Activated naive CD4-positive, alpha-beta T cell treated with anti-CD3 and anti-CD28 coated beads, Interleukin-2, amount 10 ng/mL, durations not matched to agents 7 days and 5 days (primary cell): ENCODE measurements around the gene CNGA1.
"Not testable (repeated sequence)": the region's sequence is repeated elsewhere in the genome, so short reads cannot be mapped to it uniquely, and the experiment has no call there.

ENCODE experiments used
- CTCF ChIA-PET: fragments of 350-600 bp; sonication (Branson Sonifier 250); formaldehyde crosslinking; loops from one replicate; lab custom pipeline; 2021; ENCODE audit warnings: antibody characterized with exemption; lab: Charles Lee
- DNase-seq: peaks from one replicate; pipeline ENCODE4 v3.0.0-alpha.2; 2020
- H3K27ac Mint-ChIP-seq: one replicate; pipeline ENCODE4 v1.8.0; 2021; ENCODE audit warnings: mild to moderate bottlenecking, moderate library complexity, mixed read lengths
- H3K27me3 Mint-ChIP-seq: one replicate; pipeline ENCODE4 v1.8.0; 2021; ENCODE audit warnings: mild to moderate bottlenecking, mixed read lengths
- H3K36me3 Mint-ChIP-seq: one replicate; pipeline ENCODE4 v1.8.0; 2021; ENCODE audit warnings: mixed read lengths
- H3K4me1 Mint-ChIP-seq: one replicate; pipeline ENCODE4 v1.8.0; 2021; ENCODE audit warnings: mixed read lengths
- H3K4me3 Mint-ChIP-seq: one replicate; pipeline ENCODE4 v1.8.0; 2021; ENCODE audit warnings: mild to moderate bottlenecking, moderate library complexity, mixed read lengths
- H3K9me3 Mint-ChIP-seq: one replicate; pipeline ENCODE4 v1.8.0; 2021; ENCODE audit warnings: mixed read lengths

The CNGA1 gene

GRCh38 chr4:47926667-47927258 is 89.7 kb downstream of the CNGA1 start:
- peaks cover 7% of the 10 kb centered on the region for H3K27me3 Mint-ChIP-seq
- no peak overlapping the region for H3K27ac Mint-ChIP-seq
- CTCF ChIA-PET, result interaction anchor here (1.3 to 1.5 kb wide), 2 partner anchors 236 to 256 kb away, joined by 3 to 4 read pairs; no protein-coding TSS in a partner anchor
- H3K9me3 Mint-ChIP-seq, result no peaks in the 10 kb centered on the region
- H3K36me3 Mint-ChIP-seq, result no peaks in the 10 kb centered on the region
- peaks cover 6% of the 10 kb centered on the region for H3K4me1 Mint-ChIP-seq
- peak; percentile 64 for DNase-seq
- no peak overlapping the region for H3K4me3 Mint-ChIP-seq

GRCh38 chr4:47923261-47923608 is 93.2 kb downstream of the CNGA1 start:
- not testable (repeated sequence) for H3K36me3 Mint-ChIP-seq, H3K27ac Mint-ChIP-seq, DNase-seq, H3K9me3 Mint-ChIP-seq, H3K4me1 Mint-ChIP-seq, H3K27me3 Mint-ChIP-seq, H3K4me3 Mint-ChIP-seq
- CTCF ChIA-PET, result interaction anchor here (1.3 kb wide), 1 partner anchor 82 kb away, joined by 3 read pairs; no protein-coding TSS in a partner anchor

DNA sequence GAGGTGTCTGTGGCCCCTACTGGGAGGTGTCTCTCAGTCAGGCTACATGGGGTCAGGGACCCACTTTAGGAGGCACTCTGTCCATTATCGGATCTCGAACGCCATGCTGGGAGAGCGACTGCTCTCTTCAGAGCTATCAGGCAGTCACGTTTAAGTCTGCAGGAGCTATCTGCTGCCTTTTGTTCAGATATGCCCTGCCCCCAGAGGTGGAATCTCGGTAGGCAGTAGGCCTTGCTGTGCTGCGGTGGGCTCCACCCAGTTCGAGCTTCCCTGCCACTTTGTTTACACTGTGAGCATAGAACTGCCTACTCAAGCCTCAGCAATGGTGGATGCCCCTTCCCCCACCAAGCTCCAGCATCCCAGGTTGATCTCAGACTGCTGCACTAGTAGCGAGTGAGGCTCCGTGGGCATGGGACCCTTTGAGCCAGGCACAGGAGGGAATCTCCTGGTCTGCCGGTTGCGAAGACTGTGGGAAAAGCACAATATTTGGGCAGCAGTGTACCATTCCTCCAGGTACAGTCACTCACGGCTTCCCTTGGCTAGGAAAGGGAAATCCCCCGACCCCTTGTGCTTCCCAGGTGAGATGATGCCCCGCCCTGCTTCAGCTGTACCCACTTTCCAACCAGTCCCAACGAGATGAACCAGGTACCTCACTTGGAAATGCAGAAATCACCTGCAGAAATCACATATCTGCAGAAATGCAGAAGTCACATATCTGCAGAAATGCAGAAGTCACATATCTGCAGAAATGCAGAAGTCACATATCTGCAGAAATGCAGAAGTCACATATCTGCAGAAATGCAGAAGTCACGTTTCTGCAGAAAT is 93.8 kb downstream of the CNGA1 start:
- not testable (repeated sequence) for H3K4me3 Mint-ChIP-seq, H3K27me3 Mint-ChIP-seq, H3K36me3 Mint-ChIP-seq, H3K27ac Mint-ChIP-seq, DNase-seq, H3K4me1 Mint-ChIP-seq
- CTCF ChIA-PET, result interaction anchor here (1.3 kb wide), 1 partner anchor 82 kb away, joined by 3 read pairs; no protein-coding TSS in a partner anchor
- peaks cover 11% of the 10 kb centered on the region for H3K9me3 Mint-ChIP-seq

DNA sequence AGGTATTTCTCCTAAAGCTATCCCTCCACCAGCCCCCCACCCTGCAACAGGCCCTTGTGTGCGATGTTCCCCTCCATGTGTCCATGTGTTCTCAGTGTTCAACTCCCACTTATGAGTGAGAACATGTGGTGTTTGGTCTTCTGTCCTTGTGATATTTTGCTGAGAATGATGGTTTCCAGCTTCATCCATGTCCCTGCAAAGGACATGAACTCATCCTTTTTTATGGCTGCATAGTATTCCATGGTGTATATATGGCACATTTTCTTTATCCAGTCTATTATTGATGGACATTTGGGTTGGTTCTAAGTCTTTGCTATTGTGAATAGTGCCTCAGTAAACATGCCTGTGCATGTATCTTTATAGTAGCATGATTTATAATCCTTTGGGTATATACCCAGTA is 99.3 kb downstream of the CNGA1 start:
- not testable (repeated sequence) for H3K27ac Mint-ChIP-seq, DNase-seq, H3K4me3 Mint-ChIP-seq, H3K36me3 Mint-ChIP-seq, H3K27me3 Mint-ChIP-seq
- CTCF ChIA-PET, result interaction anchor here (0.7 kb wide), 1 partner anchor 170 kb away, joined by 3 read pairs; no protein-coding TSS in a partner anchor
- Mint-ChIP-seq H3K4me1 (peaks cover 22% of the 10 kb centered on the region), H3K9me3 (peaks cover 12% of the 10 kb centered on the region)

- peaks cover 33% of the 10 kb centered on the region for H3K4me1 Mint-ChIP-seq
- DNase-seq, result no peak
- H3K27ac Mint-ChIP-seq, result no peak overlapping the region
- H3K9me3 Mint-ChIP-seq, result peaks cover 12% of the 10 kb centered on the region
- CTCF ChIA-PET, result interaction anchor here (1.0 to 1.1 kb wide), 2 partner anchors 10 to 22 kb away, joined by 3 read pairs; no protein-coding TSS in a partner anchor
- H3K27me3 Mint-ChIP-seq, result no peaks in the 10 kb centered on the region
- H3K4me3 Mint-ChIP-seq, result peak overlapping the region; percentile 1
- H3K36me3 Mint-ChIP-seq, result peaks cover 19% of the 10 kb centered on the region
Measured at GRCh38 chr4:47915378-47915777, 101.1 kb downstream of the CNGA1 start.

GRCh38 chr4:47914926-47915237 is 101.6 kb downstream of the CNGA1 start:
- Mint-ChIP-seq H3K4me1 (peaks cover 34% of the 10 kb centered on the region), H3K4me3 (peak overlapping the region; percentile 94), H3K27me3 (no peaks in the 10 kb centered on the region), H3K9me3 (peaks cover 12% of the 10 kb centered on the region), H3K36me3 (peaks cover 20% of the 10 kb centered on the region), H3K27ac (no peak overlapping the region)
- CTCF ChIA-PET, result interaction anchor here (1.0 kb wide), 1 partner anchor 22 kb away, joined by 3 read pairs; no protein-coding TSS in a partner anchor
- DNase-seq, result no peak

DNA sequence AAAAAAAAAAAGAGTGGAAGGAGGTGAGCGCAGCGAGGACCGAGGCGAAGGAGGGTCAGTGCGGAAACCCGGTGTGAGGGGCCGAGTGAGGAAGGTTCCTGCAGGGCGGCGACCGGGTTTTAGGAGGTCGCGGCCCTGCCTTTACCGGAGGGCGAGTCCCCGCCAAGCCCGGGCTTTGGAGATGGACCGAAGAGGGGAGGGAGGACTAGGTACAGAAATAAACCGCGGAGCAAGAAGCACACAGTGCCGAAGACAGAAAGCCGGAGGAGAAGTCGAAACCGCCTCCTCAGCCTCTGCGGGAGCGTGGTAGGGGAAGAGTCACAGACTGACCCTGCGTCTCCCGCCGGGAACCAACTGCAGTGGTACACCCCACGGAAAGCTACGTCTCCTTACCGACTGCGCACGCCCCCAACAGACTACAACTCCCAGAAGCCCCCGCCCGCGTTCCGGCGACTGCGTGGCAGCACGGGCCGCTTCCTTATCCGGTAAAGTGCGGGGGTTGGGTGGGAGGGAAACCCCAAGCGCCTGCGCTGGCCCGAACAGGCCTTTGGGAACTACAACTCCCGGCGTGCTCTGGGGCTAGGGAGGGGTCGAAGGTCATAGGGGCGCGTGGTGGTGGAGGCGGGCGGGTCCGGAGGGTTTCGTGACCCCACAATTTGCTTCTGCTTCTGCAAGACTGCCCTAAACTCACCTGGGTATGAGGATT is 102.1 kb downstream of the CNGA1 start, which contains the start of gene NFXL1:
NFXL1 (minus strand) TSS at position 364 of the 706 bp plus-strand sequence. CDS start 380 bp downstream, outside the sequence.
- Mint-ChIP-seq H3K4me3 (peak within 1 kb of the TSS; percentile 94), H3K36me3 (peaks cover 20% of the 10 kb centered on the region), H3K4me1 (peaks cover 34% of the 10 kb centered on the region), H3K9me3 (peaks cover 12% of the 10 kb centered on the region), H3K27ac (peak within 1 kb of the TSS; percentile 93), H3K27me3 (no peaks in the 10 kb centered on the region)
- CTCF ChIA-PET, result interaction anchor here (1.0 kb wide), 1 partner anchor 23 kb away, joined by 3 read pairs; no protein-coding TSS in a partner anchor
- peak; percentile 97 for DNase-seq

DNA sequence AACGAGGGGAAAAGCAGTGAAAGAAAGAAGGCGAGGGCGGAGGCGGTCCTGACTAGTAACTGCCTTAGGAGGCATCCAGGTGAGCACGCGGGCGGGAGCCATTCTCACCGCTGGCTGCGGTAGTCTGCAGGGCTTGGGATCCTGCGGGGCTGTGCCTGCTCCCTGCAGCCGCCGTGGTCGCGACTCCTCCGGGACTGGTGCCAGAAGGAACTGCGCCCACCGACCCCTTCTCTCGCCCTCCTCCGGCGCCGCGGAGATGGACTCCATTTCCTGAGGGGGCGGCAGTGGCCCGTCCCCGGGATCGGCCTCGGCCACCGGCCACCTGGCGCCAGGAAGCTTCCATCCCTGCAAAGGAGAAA is 102.6 kb downstream of the CNGA1 start:
- H3K27me3 Mint-ChIP-seq, result no peaks in the 10 kb centered on the region
- H3K4me3 Mint-ChIP-seq, result peak overlapping the region; percentile 94
- H3K36me3 Mint-ChIP-seq, result peaks cover 20% of the 10 kb centered on the region
- H3K4me1 Mint-ChIP-seq, result peaks cover 34% of the 10 kb centered on the region
- peak overlapping the region; percentile 93 for H3K27ac Mint-ChIP-seq
- H3K9me3 Mint-ChIP-seq, result peaks cover 11% of the 10 kb centered on the region
- peak; percentile 55 for DNase-seq
- CTCF ChIA-PET, result no interaction called here

GRCh38 chr4:47913330-47913729 is 103.2 kb downstream of the CNGA1 start:
- peak overlapping the region; percentile 94 for H3K4me3 Mint-ChIP-seq
- peaks cover 20% of the 10 kb centered on the region for H3K36me3 Mint-ChIP-seq
- peaks cover 6% of the 10 kb centered on the region for H3K9me3 Mint-ChIP-seq
- peaks cover 34% of the 10 kb centered on the region for H3K4me1 Mint-ChIP-seq
- peak overlapping the region; percentile 93 for H3K27ac Mint-ChIP-seq
- no peak for DNase-seq
- H3K27me3 Mint-ChIP-seq, result no peaks in the 10 kb centered on the region
- CTCF ChIA-PET, result no interaction called here

GRCh38 chr4:47907089-47907646 is 109.3 kb downstream of the CNGA1 start:
- no peaks in the 10 kb centered on the region for H3K9me3 Mint-ChIP-seq
- no peaks in the 10 kb centered on the region for H3K27me3 Mint-ChIP-seq
- no peak for DNase-seq
- H3K27ac Mint-ChIP-seq, result no peak overlapping the region
- no peak overlapping the region for H3K4me3 Mint-ChIP-seq
- H3K36me3 Mint-ChIP-seq, result peaks cover 35% of the 10 kb centered on the region
- CTCF ChIA-PET, result interaction anchor here (1.1 kb wide), 1 partner anchor 68 kb away, joined by 3 read pairs; no protein-coding TSS in a partner anchor
- H3K4me1 Mint-ChIP-seq, result peaks cover 13% of the 10 kb centered on the region

GRCh38 chr4:47899639-47900038 is 116.8 kb downstream of the CNGA1 start:
- Mint-ChIP-seq H3K4me1 (no peaks in the 10 kb centered on the region), H3K27me3 (no peaks in the 10 kb centered on the region), H3K4me3 (no peak overlapping the region), H3K27ac (no peak overlapping the region), H3K9me3 (no peaks in the 10 kb centered on the region), H3K36me3 (peaks cover 35% of the 10 kb centered on the region)
- CTCF ChIA-PET, result interaction anchor here (1.8 kb wide), 1 partner anchor 10 kb away, joined by 4 read pairs; no protein-coding TSS in a partner anchor
- DNase-seq, result no peak

GRCh38 chr4:47891928-47892327 is 124.6 kb downstream of the CNGA1 start:
- no peak overlapping the region for H3K4me3 Mint-ChIP-seq
- H3K4me1 Mint-ChIP-seq, result peaks cover 9% of the 10 kb centered on the region
- H3K27ac Mint-ChIP-seq, result no peak overlapping the region
- peaks cover 38% of the 10 kb centered on the region for H3K36me3 Mint-ChIP-seq
- H3K27me3 Mint-ChIP-seq, result no peaks in the 10 kb centered on the region
- no peak for DNase-seq
- CTCF ChIA-PET, result no interaction called here
- H3K9me3 Mint-ChIP-seq, result no peaks in the 10 kb centered on the region
